DMS 273 treated with DMSO at 0.1 percent for 48 hours (cell line): Measurements from ENCODE around the gene COL27A1.

ENCODE experiments used
- DNase-seq: peaks from one replicate; lab custom pipeline; 2025; lab: John Stamatoyannopoulos, UW

The COL27A1 gene

DNA sequence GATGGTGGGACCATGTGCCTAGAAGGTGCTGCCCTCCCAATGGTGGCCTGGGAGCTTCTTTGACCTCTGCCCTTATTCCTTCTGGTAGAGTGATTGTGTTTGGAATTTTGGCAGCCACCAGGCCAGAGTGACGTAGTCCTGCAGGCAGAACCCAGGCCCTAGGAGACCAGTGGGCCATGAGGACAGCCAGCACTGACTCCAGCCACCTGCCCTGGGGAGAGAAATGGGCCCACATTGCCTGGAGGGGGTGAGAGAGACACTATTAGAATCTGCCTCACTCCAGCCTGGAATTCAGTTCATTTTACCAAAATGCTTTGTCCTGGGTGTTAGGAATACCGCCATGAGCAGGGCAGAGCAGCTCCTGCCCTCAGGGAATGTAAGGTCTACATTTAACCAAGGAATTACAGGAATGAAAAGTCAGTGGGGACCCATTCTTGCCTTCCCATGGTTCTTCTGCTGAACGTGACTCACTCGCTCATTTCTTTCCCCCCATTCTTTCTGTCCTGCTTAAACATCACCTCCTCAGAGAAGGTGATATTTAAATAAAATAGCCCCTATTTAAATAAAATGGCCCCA is 5.5 kb upstream of the COL27A1 start:
- DNase-seq, result no peak

DNA sequence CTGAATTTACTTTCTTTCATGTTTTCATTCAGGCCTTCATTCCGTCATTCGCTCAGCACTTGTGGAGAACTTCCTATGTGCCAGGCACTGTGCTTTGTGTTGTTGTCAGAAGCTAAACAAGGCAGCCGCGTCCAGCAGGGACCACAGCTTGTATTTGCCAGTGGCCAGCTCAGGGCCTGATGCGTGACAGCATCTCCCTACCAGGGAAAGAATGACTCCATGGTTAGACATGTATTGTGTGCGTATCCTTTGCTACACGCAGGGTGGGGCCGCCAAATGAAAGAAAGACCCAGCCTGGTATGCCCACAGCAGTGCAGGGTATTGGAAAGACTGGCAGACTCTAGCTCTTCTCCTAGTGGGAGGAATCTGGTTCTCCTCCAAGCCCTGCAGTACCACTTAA is 4.7 kb upstream of the COL27A1 start:
- DNase-seq, result no peak

DNA sequence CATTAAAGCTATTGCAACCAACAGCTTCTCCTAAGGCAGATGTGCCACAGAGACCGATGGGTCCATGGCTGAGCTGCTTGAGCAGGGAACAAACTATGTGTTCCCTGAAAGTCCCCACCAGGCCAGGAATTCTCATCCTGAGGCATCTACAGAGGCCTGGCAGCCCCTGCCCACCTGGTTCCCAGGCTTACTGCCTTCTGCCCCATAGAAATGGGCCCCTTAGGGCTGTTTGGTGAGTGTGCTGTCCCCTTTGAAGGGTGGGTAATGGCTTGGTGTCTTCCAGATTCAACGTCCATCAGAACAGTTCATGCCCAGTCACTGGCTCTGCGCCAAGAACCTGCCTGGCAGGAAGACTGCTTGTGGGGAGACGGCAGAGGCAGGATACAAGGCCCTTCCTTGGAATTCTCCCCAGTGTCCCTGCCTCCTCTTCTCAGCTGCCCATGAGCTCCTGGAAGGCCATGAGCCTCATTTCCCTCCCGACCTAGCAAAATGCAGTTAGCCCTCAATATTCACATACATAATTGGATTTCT is 3.8 kb upstream of the COL27A1 start:
- no peak for DNase-seq

DNA sequence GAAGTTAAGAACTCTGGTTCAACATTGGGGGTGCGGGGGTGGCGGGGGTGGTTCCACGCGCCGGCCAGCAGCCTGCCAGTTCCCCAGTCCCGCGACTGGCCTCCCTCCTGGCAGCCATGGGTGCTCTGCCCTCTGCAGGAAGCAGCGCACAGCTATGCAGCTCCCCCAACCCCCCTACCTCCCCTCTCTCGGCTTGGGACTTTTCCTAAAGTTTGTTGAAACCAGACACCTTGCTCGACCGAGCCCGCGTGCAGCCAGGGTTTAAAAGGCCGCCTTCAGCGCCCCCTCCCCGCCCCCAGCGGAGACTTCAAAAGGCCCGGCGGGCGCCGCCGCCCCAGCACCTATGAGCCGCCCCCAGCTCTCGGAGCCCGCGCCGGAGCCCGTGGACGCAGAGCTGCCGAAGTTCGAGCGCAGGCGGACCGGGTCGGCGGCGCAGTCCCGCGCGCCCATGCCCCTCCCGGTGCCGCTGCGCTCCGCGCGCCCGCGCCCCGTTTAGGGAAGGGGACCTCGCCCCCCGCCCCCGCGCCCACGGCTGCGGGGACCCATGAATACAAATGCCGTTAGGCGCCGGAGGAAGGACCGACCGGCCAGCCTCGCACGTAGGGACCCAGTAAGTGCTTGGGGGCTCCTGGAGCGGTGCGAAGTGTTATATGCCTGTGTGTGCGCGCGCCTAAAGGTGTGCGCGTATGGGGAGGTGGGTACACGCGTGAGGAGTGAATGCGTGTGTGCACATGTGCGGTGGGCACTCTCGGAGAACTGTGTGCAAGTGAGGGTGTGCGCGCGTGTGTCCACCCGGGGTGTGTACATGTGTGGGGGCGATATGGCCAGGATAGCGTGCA is 1.4 kb upstream of the COL27A1 start:
- DNase-seq, result peak; percentile 28

DNA sequence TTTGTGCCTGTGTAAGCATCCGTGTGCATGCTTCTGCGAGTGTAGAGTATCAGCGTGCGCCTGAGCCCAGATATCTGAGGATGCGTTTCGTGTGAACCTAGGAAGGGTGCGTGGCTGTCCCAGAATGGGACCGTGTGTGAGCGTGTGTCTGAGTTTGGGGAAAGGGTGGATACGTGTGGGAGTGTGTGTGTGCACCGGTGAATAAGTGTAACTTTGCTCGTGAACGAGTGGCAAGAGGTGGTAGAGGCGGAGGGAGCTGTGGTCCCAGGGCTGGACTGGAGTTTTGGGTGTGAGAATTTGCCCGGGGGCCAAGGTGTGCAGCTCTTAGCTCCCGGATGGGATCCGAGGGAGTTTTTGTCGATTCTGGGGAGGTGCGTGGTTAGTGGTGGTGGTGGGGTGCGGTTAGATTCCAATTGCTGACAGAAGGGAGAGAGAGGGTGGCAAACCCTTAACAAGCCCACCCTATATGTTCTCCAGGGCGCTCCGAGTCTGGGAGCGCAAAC is 686 bp upstream of the COL27A1 start:
- DNase-seq, result no peak

DNA sequence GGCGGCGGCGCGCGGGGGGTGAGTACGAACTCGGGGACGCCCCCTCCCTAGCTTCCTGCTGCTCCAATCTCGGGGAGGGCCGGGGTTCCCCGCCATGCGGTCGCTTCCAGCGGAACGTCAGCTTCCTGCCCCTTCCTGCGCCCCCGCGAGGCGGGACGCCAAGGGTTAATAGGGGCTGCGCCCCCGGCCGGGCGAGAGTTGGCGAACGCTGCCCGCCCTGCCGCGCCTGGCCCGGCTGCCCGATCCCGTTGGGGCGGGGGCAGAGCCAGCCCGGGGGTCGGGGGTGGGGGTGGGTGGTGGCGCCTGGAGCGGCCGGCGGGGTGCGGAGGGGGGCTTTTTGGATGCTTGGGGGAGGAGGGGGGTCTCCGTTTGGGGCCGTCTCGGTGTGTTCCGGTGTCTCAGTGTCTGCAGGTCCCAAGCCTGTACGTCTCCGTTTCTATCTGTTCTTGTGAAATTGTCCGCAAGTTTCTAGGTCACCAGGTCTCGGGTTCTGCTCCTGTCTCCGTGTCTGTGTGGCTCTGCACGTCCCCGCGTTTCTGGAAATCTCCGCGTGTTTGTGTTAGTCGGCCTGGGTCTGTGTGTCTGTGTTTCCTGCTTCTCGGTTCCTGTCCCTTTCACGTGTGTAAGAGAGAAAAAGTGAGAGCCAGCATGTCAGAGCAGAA is 789 bp downstream of the COL27A1 start:
- DNase-seq, result no peak

DNA sequence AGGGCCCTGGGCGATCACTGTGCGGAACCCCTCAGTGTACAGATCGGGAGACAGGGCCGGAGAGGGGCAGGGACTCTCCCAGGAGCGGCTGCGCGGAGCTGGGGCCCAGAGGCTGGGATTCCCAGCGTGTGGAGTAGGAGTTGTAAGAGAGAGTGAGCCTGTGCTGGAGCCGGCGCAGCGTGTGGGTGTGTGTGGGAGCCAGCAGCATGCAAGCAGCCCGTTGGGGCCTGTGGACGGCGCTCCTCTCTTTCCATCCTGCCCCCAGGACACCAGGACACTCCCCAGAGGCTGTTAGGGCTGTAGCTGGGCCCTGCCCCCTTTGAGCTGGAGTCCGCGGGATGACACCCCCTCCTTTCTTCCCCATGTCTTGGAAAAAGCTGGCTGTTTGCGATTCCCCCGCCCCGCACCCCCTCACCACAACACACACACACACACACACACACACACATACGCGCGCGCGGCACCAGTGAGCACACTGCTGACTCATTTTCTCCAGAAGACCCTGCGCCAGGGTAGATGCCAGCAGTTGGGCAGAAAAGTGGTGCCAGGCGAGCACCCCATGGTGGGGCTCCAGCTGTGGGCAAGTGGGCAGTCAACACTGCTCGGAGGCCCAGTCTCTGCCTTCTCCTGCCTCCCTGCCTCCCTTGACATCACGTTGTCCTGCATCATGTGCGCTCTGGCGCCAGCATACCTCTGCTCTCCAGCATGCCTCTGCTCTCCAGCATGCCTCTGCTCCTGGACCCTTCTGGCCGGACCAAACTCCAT is 1.5 kb downstream of the COL27A1 start:
- DNase-seq, result no peak

DNA sequence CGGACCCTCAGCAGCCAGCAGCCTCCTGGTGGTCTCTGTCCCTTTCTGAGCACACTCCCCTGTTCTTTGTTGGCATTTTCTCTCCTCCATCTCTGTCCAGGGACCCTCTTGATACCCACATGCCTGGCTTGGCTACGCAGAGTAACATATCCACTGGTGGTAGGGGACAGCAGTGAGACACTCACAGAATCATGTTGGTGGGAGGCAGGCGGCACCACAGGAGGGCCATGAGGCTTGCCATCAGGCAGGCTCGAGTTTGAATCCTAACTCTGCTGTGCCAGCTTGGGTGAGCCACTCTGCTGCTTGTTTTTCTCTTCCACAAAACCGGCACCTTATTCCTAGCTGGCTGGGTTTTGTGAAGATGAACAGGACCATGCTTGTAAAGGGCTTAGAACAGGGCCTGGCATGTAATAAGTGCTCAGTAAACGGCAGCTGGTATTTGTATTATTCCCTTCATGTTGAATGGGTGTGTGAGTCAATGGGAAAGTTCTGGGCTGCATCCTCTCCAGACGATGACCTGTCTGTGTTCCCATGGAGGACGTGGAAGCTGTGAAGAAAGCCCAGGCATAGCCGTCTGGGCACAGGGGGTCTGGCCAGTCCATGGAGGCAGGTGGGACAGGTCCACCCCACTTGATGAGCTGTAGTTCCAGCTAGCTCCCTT is 2.3 kb downstream of the COL27A1 start:
- no peak for DNase-seq

DNA sequence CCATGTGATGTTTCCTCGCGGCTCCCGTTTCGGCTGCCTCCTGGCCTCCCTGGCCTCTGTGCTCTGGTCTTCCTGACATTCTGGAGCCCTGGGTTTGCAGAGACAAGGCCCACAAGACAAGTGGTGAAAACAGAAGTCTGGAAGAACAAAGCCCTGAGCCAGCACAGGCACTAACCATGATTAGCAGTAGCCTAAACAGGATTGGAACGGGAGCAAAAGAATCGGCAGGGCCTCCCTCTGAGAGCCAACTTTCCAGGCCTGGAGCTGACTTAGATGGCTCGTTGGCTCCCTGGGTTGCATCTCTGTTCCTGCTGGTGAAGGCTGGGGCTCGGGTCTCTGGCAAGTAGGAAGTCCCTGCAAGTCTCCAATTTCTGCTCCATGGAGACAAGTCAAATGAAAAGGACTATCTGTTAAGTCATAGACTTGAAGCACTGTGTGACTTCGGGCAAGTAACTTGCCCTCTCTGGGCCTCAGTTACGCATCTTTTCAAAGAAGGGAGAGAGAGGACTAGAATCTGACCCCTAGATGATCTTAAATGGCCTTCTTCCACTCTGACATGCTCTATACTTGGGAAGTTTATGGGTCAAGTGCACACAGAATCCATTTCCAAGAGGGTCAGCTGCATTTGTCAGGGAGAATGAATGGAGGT is 3.3 kb downstream of the COL27A1 start:
- no peak for DNase-seq

DNA sequence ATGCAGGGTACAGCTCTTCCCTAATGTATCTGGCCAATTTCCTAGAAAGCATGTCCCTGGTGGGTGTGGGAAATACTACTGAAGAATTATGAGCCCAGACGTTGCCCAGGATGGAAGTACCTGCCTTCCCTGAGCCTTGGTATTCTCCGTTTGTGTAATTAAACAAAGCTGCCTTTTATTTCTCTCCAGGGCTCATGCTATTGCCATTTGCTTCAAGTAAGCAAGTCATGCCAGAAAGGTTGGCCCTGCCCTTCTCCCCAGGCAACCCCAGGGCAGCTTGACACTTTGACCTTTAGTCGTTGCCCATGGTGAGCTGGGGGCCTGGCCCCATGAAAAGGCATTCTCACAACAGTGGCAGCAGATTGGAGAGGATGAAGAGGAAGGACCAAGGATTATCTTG is 4.4 kb downstream of the COL27A1 start:
- no peak for DNase-seq

DNA sequence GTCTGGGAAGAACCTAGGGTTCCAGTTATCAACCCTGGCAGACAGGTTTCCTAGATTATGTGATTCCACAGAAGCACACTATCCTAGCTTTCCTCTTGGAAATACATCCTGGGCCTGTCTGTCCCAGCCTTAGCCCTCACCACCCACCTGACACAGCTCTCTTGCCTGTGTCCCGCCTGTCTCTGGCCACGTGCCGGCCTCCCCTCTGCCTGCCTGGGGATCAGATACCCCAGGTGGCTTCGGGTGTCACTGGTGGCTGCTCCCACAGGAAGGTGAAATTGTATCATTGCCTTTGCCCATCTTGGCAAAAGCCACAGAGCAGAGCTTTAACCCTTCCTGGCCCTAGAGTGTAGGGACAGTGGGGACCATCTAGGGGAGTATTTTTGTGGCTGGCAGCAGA is 6.2 kb downstream of the COL27A1 start:
- no peak for DNase-seq

DNA sequence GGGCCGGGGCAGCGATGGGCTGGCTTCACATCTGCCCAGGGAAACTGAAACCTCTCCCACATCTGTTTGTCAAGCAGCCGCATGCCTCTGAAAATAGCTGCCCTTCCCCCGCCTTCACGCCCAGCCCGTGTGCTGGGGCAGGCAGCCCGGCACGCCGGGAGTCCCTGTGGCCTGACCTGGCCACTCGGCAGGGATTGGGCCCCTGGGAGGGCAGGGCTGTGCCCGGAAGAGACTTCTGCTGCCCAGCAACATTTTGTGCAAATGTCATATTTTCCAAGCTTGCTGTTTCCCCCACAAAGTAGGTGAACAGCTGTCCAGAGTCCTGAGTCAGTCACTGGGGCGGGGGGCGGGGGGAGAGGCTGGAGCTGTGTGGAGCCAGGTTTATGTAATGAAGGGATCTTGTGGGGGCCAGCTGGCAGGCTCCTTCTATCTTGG is 8.2 kb downstream of the COL27A1 start:
- peak; percentile 22 for DNase-seq

DNA sequence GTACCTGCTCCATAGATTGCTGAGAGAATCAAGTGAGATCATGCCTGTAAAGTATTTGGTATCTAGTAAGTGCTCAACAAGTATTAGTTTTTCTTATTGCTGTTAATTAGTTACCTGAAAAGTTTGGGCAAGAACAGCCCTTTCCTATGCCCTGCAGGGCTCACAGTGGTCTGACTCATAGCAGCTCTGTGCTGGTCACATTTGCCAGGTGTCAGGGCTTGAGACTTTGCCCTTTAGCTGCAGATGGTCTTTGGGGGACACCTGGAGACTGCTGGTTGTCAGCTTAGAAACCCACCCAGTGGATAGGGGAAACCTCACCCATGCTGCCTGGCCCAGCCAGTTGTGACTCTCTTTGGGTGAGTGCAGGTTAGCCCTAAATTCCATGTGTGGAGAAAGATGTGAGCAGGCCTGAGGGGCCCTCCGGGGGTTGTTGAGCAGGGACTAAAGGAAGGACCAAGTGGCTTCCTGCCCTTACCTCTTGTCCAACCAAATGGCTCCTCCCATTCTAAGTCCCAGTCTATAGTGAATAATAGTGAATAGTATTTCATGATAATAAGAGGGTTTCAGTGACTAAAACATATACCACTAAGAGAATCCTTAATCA is 9.0 kb downstream of the COL27A1 start:
- no peak for DNase-seq

DNA sequence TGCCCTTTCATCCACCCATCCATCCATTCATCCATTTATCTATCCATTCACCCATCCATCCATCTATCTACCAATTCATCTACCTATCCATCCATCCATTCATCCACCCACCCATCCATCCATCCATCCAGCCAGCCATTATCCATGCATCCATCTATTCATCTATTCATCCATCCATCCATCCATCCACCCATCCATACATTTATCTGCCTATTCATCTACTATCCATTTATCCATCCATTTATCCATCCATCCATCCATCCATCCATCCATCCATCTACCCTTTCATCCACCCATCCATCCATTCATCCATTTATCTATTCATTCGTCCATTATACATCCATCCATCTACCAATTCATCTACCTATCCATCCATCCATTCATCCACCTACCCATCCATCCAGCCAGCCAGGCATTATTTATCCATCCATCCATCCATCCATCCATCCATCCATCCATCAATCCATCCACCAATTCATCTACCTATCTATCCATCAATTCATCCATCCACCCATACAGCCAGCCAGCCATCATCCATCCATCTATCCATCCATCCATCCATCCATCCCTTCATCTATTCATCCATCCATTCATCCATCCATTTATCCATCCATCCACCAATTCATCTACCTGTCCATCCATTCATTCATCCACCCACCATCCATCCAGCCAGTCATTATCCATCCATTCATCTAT is 10.2 kb downstream of the COL27A1 start:
- DNase-seq, result no peak

DNA sequence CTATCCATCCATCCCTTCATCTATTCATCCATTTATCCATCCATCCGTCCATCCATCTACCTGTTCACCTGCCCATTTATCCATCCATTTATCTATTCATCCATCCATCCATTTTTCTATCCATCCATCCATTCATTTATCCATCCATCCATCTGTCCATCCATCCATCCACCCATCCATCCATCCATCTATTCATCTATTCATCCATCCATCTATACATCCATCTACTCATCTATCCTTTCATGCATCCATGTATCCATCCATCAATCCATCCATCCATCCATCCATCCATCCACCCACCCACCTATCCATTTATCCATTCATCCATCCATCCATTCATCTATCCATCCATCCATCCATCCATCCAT is 10.8 kb downstream of the COL27A1 start:
- DNase-seq, result no peak

DNA sequence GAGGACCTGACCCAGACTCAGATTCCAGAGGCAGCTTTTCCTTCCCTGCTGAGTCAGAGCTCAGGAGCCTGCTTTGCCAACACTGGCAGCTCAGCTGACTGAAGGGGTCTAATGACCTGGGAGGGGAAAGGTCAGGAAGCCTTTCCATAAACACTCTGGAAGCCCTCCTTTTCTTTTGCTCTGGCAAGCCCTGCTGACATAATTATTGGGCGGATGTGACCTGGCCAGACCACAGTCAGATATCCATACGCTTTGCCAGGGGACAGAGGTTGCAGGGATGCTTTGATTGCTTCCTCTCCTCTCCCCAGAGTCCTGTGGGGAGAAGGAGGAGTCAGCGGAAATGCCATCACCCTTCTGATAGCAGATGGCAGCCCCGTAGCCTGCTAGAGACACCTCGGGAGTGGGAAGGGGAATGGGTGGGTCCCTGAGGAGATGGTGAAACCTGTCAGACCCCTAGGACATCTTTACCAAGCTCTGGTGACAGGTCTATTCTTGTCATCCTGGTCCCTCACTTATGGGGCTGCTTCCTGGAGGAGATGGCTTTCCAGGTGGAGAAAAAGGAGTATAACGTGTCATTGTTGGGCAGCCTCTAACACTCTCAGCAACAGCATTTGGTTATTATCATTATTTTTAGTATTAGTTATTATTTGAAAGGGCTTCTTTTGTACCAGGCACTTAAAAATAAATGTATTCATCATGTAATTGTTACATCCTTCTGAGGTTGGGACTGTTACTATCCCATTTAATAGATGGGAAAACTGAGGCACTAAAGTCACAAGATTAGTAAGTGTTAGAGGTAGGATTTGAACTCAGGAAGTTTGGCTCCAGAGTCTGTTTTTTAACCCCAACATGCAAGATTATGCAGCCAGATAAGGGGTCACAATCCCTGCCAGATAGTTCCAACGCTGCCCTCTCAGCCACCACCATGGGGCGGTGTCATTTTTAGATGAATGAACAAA is 11.6 kb downstream of the COL27A1 start:
- no peak for DNase-seq

DNA sequence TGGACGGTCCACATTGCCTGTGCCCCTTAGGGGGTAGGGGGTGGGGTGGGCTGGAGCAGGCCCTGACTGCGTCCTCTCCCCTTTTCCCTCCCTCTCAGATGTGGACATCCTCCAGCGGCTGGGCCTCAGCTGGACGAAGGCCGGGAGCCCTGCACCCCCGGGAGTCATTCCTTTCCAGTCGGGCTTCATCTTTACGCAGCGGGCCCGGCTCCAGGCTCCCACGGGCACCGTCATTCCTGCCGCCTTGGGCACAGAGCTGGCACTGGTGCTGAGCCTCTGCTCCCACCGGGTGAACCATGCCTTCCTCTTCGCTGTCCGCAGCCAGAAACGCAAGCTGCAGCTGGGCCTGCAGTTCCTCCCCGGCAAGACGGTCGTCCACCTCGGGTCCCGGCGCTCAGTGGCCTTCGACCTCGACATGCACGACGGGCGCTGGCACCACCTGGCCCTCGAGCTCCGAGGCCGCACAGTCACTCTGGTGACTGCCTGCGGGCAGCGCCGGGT is 12.3 kb downstream of the COL27A1 start:
- no peak for DNase-seq

DNA sequence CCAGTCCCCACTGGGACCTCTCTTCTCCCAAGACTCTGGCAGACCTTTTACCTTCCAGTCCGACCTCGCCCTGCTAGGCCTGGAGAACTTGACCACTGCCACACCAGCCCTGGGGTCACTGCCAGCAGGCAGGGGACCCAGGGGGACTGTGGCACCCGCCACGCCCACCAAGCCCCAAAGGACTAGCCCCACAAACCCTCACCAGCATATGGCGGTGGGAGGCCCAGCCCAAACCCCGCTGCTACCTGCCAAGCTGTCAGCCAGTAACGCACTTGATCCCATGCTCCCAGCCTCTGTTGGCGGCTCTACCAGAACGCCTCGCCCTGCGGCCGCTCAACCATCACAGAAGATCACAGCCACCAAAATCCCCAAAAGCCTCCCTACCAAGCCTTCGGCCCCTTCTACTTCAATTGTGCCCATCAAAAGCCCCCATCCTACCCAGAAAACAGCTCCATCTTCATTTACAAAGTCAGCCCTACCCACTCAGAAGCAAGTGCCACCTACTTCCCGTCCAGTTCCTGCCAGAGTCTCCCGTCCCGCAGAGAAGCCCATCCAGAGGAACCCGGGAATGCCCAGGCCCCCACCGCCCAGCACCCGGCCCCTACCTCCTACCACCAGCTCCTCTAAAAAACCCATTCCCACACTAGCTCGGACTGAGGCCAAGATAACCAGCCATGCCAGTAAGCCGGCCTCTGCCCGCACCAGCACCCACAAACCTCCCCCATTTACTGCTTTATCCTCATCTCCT is 13.1 kb downstream of the COL27A1 start:
- no peak for DNase-seq
